A549 (cell line): Measurements from ENCODE around the gene ZNRF4.

Source experiments
- CTCF ChIP-seq: fragments of >200 bp; sonication (Bioruptor Twin); formaldehyde crosslinking; IDR thresholded peaks from 3 replicates; pipeline ENCODE4 v1.5.1; 2016
- MAFK ChIP-seq: fragments of 450-650 bp; IDR thresholded peaks from 2 replicates; pipeline ENCODE4 v1.6.1; 2014; ENCODE audit not compliant: partially characterized antibody
- ZFP36 ChIP-seq: fragments of 450-650 bp; IDR thresholded peaks from 2 replicates; pipeline ENCODE4 v1.6.1; 2014; ENCODE audit warnings: borderline replicate concordance; ENCODE audit not compliant: partially characterized antibody

GRCh38 chr19:5454743-5455142 is 474 bp upstream of the ZNRF4 start:
- TF ChIP-seq ZFP36 (no peak), MAFK (no peak), CTCF (no peak)
